H1 (cell line): ENCODE measurements around the gene CRYBB3. TPM values are rescaled to one million over a fixed set of nuclear protein-coding genes. Genes with fewer than 3 reads are reported as not detected.

Source experiments
- CTCF ChIA-PET: fragments of 300-600 bp; sonication (Branson Sonifier 250); formaldehyde crosslinking; loops from one replicate; lab custom pipeline; 2021; ENCODE audit not compliant: partially characterized antibody; lab: Charles Lee
- POLR2A ChIA-PET: fragments of 300-600 bp; sonication (Branson Sonifier 250); formaldehyde crosslinking; loops from one replicate; lab custom pipeline; 2021; ENCODE audit warnings: inconsistent platforms; ENCODE audit not compliant: partially characterized antibody; lab: Charles Lee
- DNase-seq, 2 experiments: peaks; one replicate each; pipeline versions ENCODE4 v3.0.0 to v3.0.0-alpha.2; 2010 to 2022; ENCODE audit warnings: low spot score in 2 of 2, low read depth in 1 of 2, mixed read lengths in 1 of 2
- FAIRE-seq: peaks from 2 replicates; lab custom pipeline; 2011; peaks lifted over from hg19 to GRCh38; lab: Jason Lieb, UNC
- H2AFZ ChIP-seq: 2 replicates; pipeline ENCODE4 v1.8.1; 2012; ENCODE audit warnings: low read length, inconsistent platforms
- H2AK5ac ChIP-seq: 2 replicates; pipeline ENCODE4 v1.6.1; 2013; ENCODE audit warnings: low read depth, low read length
- H2BK120ac ChIP-seq: replicated peaks from 2 replicates; pipeline ENCODE3; 2013; ENCODE audit warnings: low read depth, low read length, inconsistent platforms
- H2BK12ac ChIP-seq: 2 replicates; pipeline ENCODE4 v1.6.1; 2013; ENCODE audit warnings: low read depth, low read length
- H2BK15ac ChIP-seq: 2 replicates; pipeline ENCODE4 v1.6.1; 2013; ENCODE audit warnings: low read length
- H2BK20ac ChIP-seq: 2 replicates; pipeline ENCODE4 v1.6.1; 2013; ENCODE audit warnings: low read length
- H2BK5ac ChIP-seq: 2 replicates; pipeline ENCODE4 v1.6.1; 2013; ENCODE audit warnings: low read depth, low read length
- H3K14ac ChIP-seq: 2 replicates; pipeline ENCODE4 v1.6.1; 2013; ENCODE audit warnings: inconsistent platforms; ENCODE audit not compliant: insufficient read length
- H3K18ac ChIP-seq: 2 replicates; pipeline ENCODE4 v1.6.1; 2013; ENCODE audit warnings: low read length; ENCODE audit errors: extremely low read depth
- H3K23ac ChIP-seq: 2 replicates; pipeline ENCODE4 v1.6.1; 2013; ENCODE audit warnings: inconsistent platforms; ENCODE audit not compliant: insufficient read length
- H3K23me2 ChIP-seq: 2 replicates; pipeline ENCODE4 v1.6.1; 2013; ENCODE audit warnings: low read depth, low read length
- H3K27ac ChIP-seq: 2 replicates; pipeline ENCODE4 v1.6.1; 2011; ENCODE audit warnings: low read depth, low read length, inconsistent platforms
- H3K27me3 ChIP-seq, 4 experiments: replicated peaks in 1 of 4; 1 replicate in 1 of 4; 2 replicates in 3 of 4; pipeline versions ENCODE4 v1.6.1 to v1.8.1; 2011 to 2013; ENCODE audit warnings: low read length in 3 of 4, mild to moderate bottlenecking in 3 of 4, inconsistent platforms in 2 of 4, mixed read lengths in 2 of 4, moderate library complexity in 1 of 4; ENCODE audit not compliant: control insufficient read depth in 3 of 4, insufficient read depth in 3 of 4; ENCODE audit errors: extremely low read depth in 1 of 4
- H3K36me3 ChIP-seq, 4 experiments: 2 replicates each; pipeline versions ENCODE4 v1.6.1 to v1.8.1; 2011 to 2013; ENCODE audit warnings: mild to moderate bottlenecking in 4 of 4, low read length in 3 of 4, moderate library complexity in 2 of 4, control low read depth in 1 of 4, inconsistent platforms in 1 of 4; ENCODE audit not compliant: insufficient read depth in 4 of 4, control insufficient read depth in 2 of 4
- H3K4ac ChIP-seq: replicated peaks from 2 replicates; pipeline ENCODE3; 2013; ENCODE audit warnings: low read length, low read depth, mixed read lengths, inconsistent platforms; ENCODE audit not compliant: insufficient read length
- H3K4me1 ChIP-seq, 4 experiments: replicated peaks in 1 of 4; 1 replicate in 1 of 4; 2 replicates in 3 of 4; pipeline versions ENCODE4 v1.6.1 to v1.8.1; 2011 to 2013; ENCODE audit warnings: low read length in 3 of 4, inconsistent platforms in 2 of 4, mixed read lengths in 1 of 4; ENCODE audit not compliant: insufficient read depth in 4 of 4, control insufficient read depth in 3 of 4
- H3K4me2 ChIP-seq, 2 experiments: 2 replicates each; pipeline versions ENCODE4 v1.6.1 to v1.8.1; 2011 to 2013; ENCODE audit warnings: low read depth in 2 of 2, low read length in 2 of 2, control low read depth in 1 of 2, inconsistent platforms in 1 of 2, mild to moderate bottlenecking in 1 of 2; ENCODE audit not compliant: insufficient read depth in 1 of 2
- H3K4me3 ChIP-seq, 4 experiments: fragments of 200-600, 300-600 bp in 1 of 4; sonication (generic), shearing (Covaris generic), sonication (Bioruptor Twin) in 1 of 4; 2 replicates each; pipeline versions ENCODE4 v1.5.1 to v1.8.1; 2011 to 2016; ENCODE audit warnings: low read length in 4 of 4, low read depth in 3 of 4, control low read depth in 2 of 4, inconsistent platforms in 2 of 4, mild to moderate bottlenecking in 2 of 4, mixed read lengths in 1 of 4, moderate library complexity in 1 of 4; ENCODE audit not compliant: insufficient read depth in 2 of 4; ENCODE audit errors: extremely low read depth in 1 of 4
- H3K56ac ChIP-seq: replicated peaks from 2 replicates; pipeline ENCODE3; 2013; ENCODE audit warnings: low read depth, mild to moderate bottlenecking, mixed read lengths, low read length, inconsistent platforms; ENCODE audit not compliant: insufficient read length
- H3K79me1 ChIP-seq: 2 replicates; pipeline ENCODE4 v1.6.1; 2013; ENCODE audit warnings: low read depth, low read length, control low read depth
- H3K79me2 ChIP-seq, 2 experiments: 2 replicates each; pipeline versions ENCODE4 v1.6.1 to v1.8.1; 2012 to 2013; ENCODE audit warnings: low read length in 2 of 2, mild to moderate bottlenecking in 2 of 2, inconsistent platforms in 1 of 2; ENCODE audit not compliant: insufficient read depth in 2 of 2, control insufficient read depth in 1 of 2
- H3K9ac ChIP-seq, 4 experiments: replicated peaks in 1 of 4; 1 replicate in 1 of 4; 2 replicates in 3 of 4; pipeline versions ENCODE4 v1.6.1 to v1.8.1; 2011 to 2013; ENCODE audit warnings: low read depth in 3 of 4, low read length in 3 of 4, control low read depth in 2 of 4, mild to moderate bottlenecking in 2 of 4, moderate library complexity in 2 of 4, inconsistent platforms in 1 of 4; ENCODE audit errors: extremely low read depth in 1 of 4
- H3K9me3 ChIP-seq, 2 experiments: 2 replicates each; pipeline versions ENCODE4 v1.6.1 to v1.8.1; 2012 to 2013; ENCODE audit warnings: mild to moderate bottlenecking in 2 of 2, moderate library complexity in 2 of 2, control low read depth in 1 of 2, inconsistent platforms in 1 of 2, low read depth in 1 of 2, low read length in 1 of 2, mixed read lengths in 1 of 2; ENCODE audit not compliant: insufficient read depth in 2 of 2
- H4K20me1 ChIP-seq, 2 experiments: replicated peaks in 1 of 2; 2 replicates each; pipeline versions ENCODE3 to v1.8.1; 2011 to 2013; ENCODE audit warnings: inconsistent platforms in 2 of 2, low read length in 2 of 2, mild to moderate bottlenecking in 1 of 2; ENCODE audit not compliant: insufficient read depth in 2 of 2, control insufficient read depth in 1 of 2
- H4K5ac ChIP-seq: 2 replicates; pipeline ENCODE4 v1.6.1; 2013; ENCODE audit warnings: low read length, low read depth, mixed read lengths, inconsistent platforms; ENCODE audit not compliant: insufficient read length
- H4K8ac ChIP-seq: 2 replicates; pipeline ENCODE4 v1.8.0; 2013; ENCODE audit warnings: mild to moderate bottlenecking, moderate library complexity, low read length, inconsistent platforms; ENCODE audit not compliant: insufficient read depth; ENCODE audit errors: extremely low read depth
- H4K91ac ChIP-seq: replicated peaks from 2 replicates; pipeline ENCODE3; 2013; ENCODE audit warnings: low read length, mixed read lengths, inconsistent platforms; ENCODE audit not compliant: insufficient read length
- ATF3 ChIP-seq: IDR thresholded peaks from 2 replicates; pipeline ENCODE4 v1.6.1; 2011; ENCODE audit warnings: low read depth, mild to moderate bottlenecking, low read length; ENCODE audit not compliant: insufficient read depth
- CBX8 ChIP-seq: fragments of 300-800, 300-1000 bp; sonication (generic); IDR thresholded peaks from 2 replicates; pipeline ENCODE4 v1.7.1; 2016; ENCODE audit warnings: low read depth, low read length, borderline replicate concordance
- HDAC2 ChIP-seq, 2 experiments: fragments of 300-600 bp in 1 of 2; sonication (generic) in 1 of 2; IDR thresholded peaks; 2 replicates each; pipeline ENCODE4 v1.6.1; 2011 to 2012; ENCODE audit warnings: low read depth in 2 of 2, low read length in 2 of 2, mild to moderate bottlenecking in 2 of 2, moderate library complexity in 2 of 2, borderline replicate concordance in 1 of 2, inconsistent platforms in 1 of 2
- NANOG ChIP-seq: IDR thresholded peaks from 2 replicates; pipeline ENCODE4 v1.6.1; 2011; ENCODE audit warnings: low read length, low read depth, mild to moderate bottlenecking, inconsistent platforms; ENCODE audit not compliant: insufficient read depth, poor library complexity, severe bottlenecking
- RAD21 ChIP-seq, 2 experiments: IDR thresholded peaks in 1 of 2; conservative IDR thresholded peaks in 1 of 2; 2 replicates each; pipeline ENCODE4 v1.6.1; 2011; ENCODE audit warnings: low read depth in 2 of 2, low read length in 2 of 2, improper control_type of control experiment in 1 of 2, inconsistent platforms in 1 of 2, mild to moderate bottlenecking in 1 of 2, moderate library complexity in 1 of 2
- RFX5 ChIP-seq: IDR thresholded peaks from 2 replicates; pipeline ENCODE4 v1.6.1; 2011; ENCODE audit warnings: low read depth, low read length, improper control_type of control experiment, borderline replicate concordance
- SP4 ChIP-seq: IDR thresholded peaks from 2 replicates; pipeline ENCODE4 v1.6.1; 2012; ENCODE audit warnings: low read length, inconsistent platforms
- TAF1 ChIP-seq: IDR thresholded peaks from 2 replicates; pipeline ENCODE4 v1.6.1; 2011; ENCODE audit warnings: mild to moderate bottlenecking, low read depth, low read length
- WGBS, 2 experiments: shearing (Covaris generic) in 1 of 2; methylation state at CpG; one replicate each; pipeline versions ENCODE4 v1.1.6 to v1.1.7; 2013 to 2015; ENCODE audit warnings: low lambda C conversion rate in 2 of 2, mixed read lengths in 2 of 2, inconsistent platforms in 1 of 2, low coverage in 1 of 2, missing lambda C conversion rate in 1 of 2; ENCODE audit not compliant: insufficient replicate concordance in 2 of 2, insufficient coverage in 1 of 2, insufficient read length in 1 of 2; ENCODE audit errors: extremely low coverage in 1 of 2, missing lambda C conversion rate in 1 of 2; 5-methylcytosine and 5-hydroxymethylcytosine counted together
- polyA plus RNA-seq, 7 experiments: library from polyadenylated mRNA; depleted of rRNA in 3 of 7; stranded (reverse) in 5 of 7; unstranded in 2 of 7; fragments of >200 nt in 5 of 7; fragments of 200-250 nt in 2 of 7; gene quantifications; 1 replicate in 5 of 7; 2 replicates in 1 of 7; 4 replicates in 1 of 7; pipeline versions ENCODE4 v1.2.1 to v1.2.3, GENCODE V29; 2011 to 2013; ENCODE audit warnings: missing spikeins in 2 of 7, mixed read lengths in 2 of 7
- total RNA-seq: library from RNA; stranded (reverse); fragmentation: NEBNext Ultra II Directional; extraction: Animal tissue kit (Norgen Biotek cat#: 25700); gene quantifications from 2 replicates; pipeline ENCODE4 v1.2.1, GENCODE V29; 2021

The CRYBB3 gene
- total and polyA plus RNA-seq, 2 of the 8 experiments (the other 6 are each of a cell fraction or from before 2014, with no cell fraction given), result 0.44 to 0.58 TPM

GRCh38 chr22:25160120-25160996, 39.3 kb upstream of the CRYBB3 start:
- ChIA-PET CTCF (interaction anchor here (2.0 kb wide), 3 partner anchors 11 to 79 kb away, joined by 5 to 7 read pairs (median 6); no protein-coding TSS in a partner anchor), POLR2A (no interaction called here)
- H3K4me3 ChIP-seq, result no peak overlapping the region
- H3K36me3 ChIP-seq, result no peaks in the 10 kb centered on the region
- FAIRE-seq (no peak), DNase-seq (no peak)
- H4K8ac ChIP-seq, result no peak overlapping the region; the same call in 1 of the 2 replicates
- no peak overlapping the region for H3K4ac ChIP-seq
- H3K23me2 ChIP-seq, result no peaks in the 10 kb centered on the region
- no peaks in the 10 kb centered on the region; a peak in 1 of 7 replicates for H3K4me1 ChIP-seq
- no peaks in the 10 kb centered on the region for H3K79me2 ChIP-seq
- H3K23ac ChIP-seq, result no peak overlapping the region
- no peaks in the 10 kb centered on the region for H3K9me3 ChIP-seq
- H4K91ac ChIP-seq, result no peak overlapping the region
- no peak overlapping the region for H2BK20ac ChIP-seq
- no peak overlapping the region for H3K56ac ChIP-seq
- H2BK15ac ChIP-seq, result no peak overlapping the region
- H3K27me3 ChIP-seq, result no peaks in the 10 kb centered on the region
- H3K14ac ChIP-seq, result no peak overlapping the region
- H4K20me1 ChIP-seq, result peaks cover 3 to 10% of the 10 kb centered on the region in 2 experiments
- H3K79me1 ChIP-seq, result no peaks in the 10 kb centered on the region
- no peak overlapping the region for H2AFZ ChIP-seq
- H2BK120ac ChIP-seq, result no peak overlapping the region
- no peak overlapping the region for H2BK12ac ChIP-seq
- no peak overlapping the region for H2AK5ac ChIP-seq
- no peak overlapping the region for H3K18ac ChIP-seq
- H4K5ac ChIP-seq, result no peak overlapping the region
- no peak overlapping the region for H3K4me2 ChIP-seq
- no peak overlapping the region; the same call in 1 of the 2 replicates for H3K27ac ChIP-seq
- WGBS, 2 experiments, result 88% methylated on average over 11 of the region's 11 CpGs; no CpG with 5 or more reads in 1 of the 2 experiments
- no peak overlapping the region for H2BK5ac ChIP-seq
- no peak overlapping the region for H3K9ac ChIP-seq
- no peak for TF ChIP-seq TAF1
- TF ChIP-seq RFX5, result no peak
- TF ChIP-seq CBX8, result no peak
- TF ChIP-seq ATF3, result no peak
- no peak for TF ChIP-seq RAD21 (IDR thresholded peaks at IDR 0.05 in 1 of 2, conservative IDR thresholded peaks at IDR 0.05 in 1 of 2; ENCODE audit: low read depth in 2 of 2, low read length in 2 of 2)
- no peak for TF ChIP-seq HDAC2 (IDR thresholded peaks at IDR 0.05; ENCODE audit: borderline replicate concordance in 1 of 2, low read depth in 2 of 2, low read length in 2 of 2)
- no peak for TF ChIP-seq SP4
- TF ChIP-seq NANOG, result no peak
